Fibroblast of lung (primary cell): ENCODE measurements around the gene CCDC102B. TPM values are rescaled to one million over a fixed set of nuclear protein-coding genes. Genes with fewer than 3 reads are reported as not detected.
A peak's percentile ranks its signal among the peaks of the same experiment; 100 is the strongest.

ENCODE experiments used
- DNase-seq, 2 donors: peaks; one replicate each; pipeline versions ENCODE4 v3.0.0 to v3.0.0-alpha.2; 2010; ENCODE audit warnings: low read depth in 2 of 2
- H2AFZ ChIP-seq: 2 replicates; pipeline ENCODE4 v1.5.1; 2012; ENCODE audit warnings: low read length, control low read depth, inconsistent platforms
- H3K27ac ChIP-seq: 2 replicates; pipeline ENCODE4 v1.5.1; 2011; ENCODE audit warnings: low read length, control low read depth; ENCODE audit not compliant: insufficient read depth
- H3K27me3 ChIP-seq: 2 replicates; pipeline ENCODE4 v1.5.1; 2011; ENCODE audit warnings: mild to moderate bottlenecking, low read length; ENCODE audit not compliant: control insufficient read depth, insufficient read depth
- H3K36me3 ChIP-seq: 2 replicates; pipeline ENCODE4 v1.5.1; 2011; ENCODE audit warnings: low read length; ENCODE audit not compliant: control insufficient read depth, insufficient read depth
- H3K4me1 ChIP-seq: 2 replicates; pipeline ENCODE4 v1.5.1; 2011; ENCODE audit warnings: low read length; ENCODE audit not compliant: control insufficient read depth, insufficient read depth; ENCODE audit errors: extremely low read depth
- H3K4me2 ChIP-seq: 2 replicates; pipeline ENCODE4 v1.5.1; 2011; ENCODE audit warnings: low read length, control low read depth; ENCODE audit not compliant: insufficient read depth; ENCODE audit errors: extremely low read depth
- H3K4me3 ChIP-seq, 4 experiments: fragments of 200-600 bp in 1 of 4; sonication (generic) in 1 of 4; replicated peaks in 1 of 4; 2 replicates each; pipeline ENCODE4 v1.5.1; 2011 to 2016; ENCODE audit warnings: low read length in 4 of 4, low read depth in 3 of 4, mild to moderate bottlenecking in 3 of 4, control low read depth in 2 of 4, inconsistent platforms in 1 of 4, mixed read lengths in 1 of 4; ENCODE audit not compliant: insufficient read depth in 1 of 4; ENCODE audit errors: control extremely low read depth in 1 of 4
- H3K79me2 ChIP-seq: 2 replicates; pipeline ENCODE4 v1.5.1; 2012; ENCODE audit warnings: mild to moderate bottlenecking, low read length, inconsistent platforms; ENCODE audit not compliant: control insufficient read depth, insufficient read depth
- H3K9ac ChIP-seq: 2 replicates; pipeline ENCODE4 v1.5.1; 2011; ENCODE audit warnings: mild to moderate bottlenecking, low read length, control low read depth; ENCODE audit not compliant: insufficient read depth
- H3K9me3 ChIP-seq: 2 replicates; pipeline ENCODE4 v1.5.1; 2012; ENCODE audit warnings: low read depth, low read length; ENCODE audit not compliant: control insufficient read depth, insufficient read depth
- H4K20me1 ChIP-seq: 2 replicates; pipeline ENCODE4 v1.5.1; 2011; ENCODE audit warnings: low read length; ENCODE audit not compliant: control insufficient read depth, insufficient read depth; ENCODE audit errors: extremely low read depth
- CTCF ChIP-seq, 2 donors: IDR thresholded peaks in 1 of 2; conservative IDR thresholded peaks in 1 of 2; 1 replicate in 1 of 2; 2 replicates in 1 of 2; pipeline ENCODE4 v1.5.1; 2011 to 2012; ENCODE audit warnings: low read length in 2 of 2, control low read depth in 1 of 2, inconsistent platforms in 1 of 2, low read depth in 1 of 2, mild to moderate bottlenecking in 1 of 2
- EZH2 ChIP-seq: IDR thresholded peaks from 2 replicates; pipeline ENCODE4 v1.5.1; 2012; ENCODE audit warnings: low read length, control low read depth, mild to moderate bottlenecking; ENCODE audit errors: missing control alignments
- polyA plus RNA-seq, 2 donors: library from polyadenylated mRNA; depleted of rRNA in 1 of 2; stranded (reverse) in 1 of 2; unstranded in 1 of 2; fragments of >200 nt; gene quantifications; 2 replicates each; pipeline ENCODE4 v1.2.1, GENCODE V29; 2011 to 2012; ENCODE audit warnings: missing spikeins in 1 of 2
- total RNA-seq: library from RNA; depleted of rRNA; stranded (reverse); fragments of >200 nt; gene quantifications from 2 replicates; pipeline ENCODE4 v1.2.1, GENCODE V29; 2014

The CCDC102B gene
- total and polyA plus RNA-seq, 2 donors (not counting 1 experiment from before 2014, with no cell fraction given), result 33.7 to 35.3 TPM

GRCh38 chr18:68984342-68984741 is 186.5 kb downstream of the CCDC102B start:
- H3K27ac ChIP-seq, result no peak overlapping the region
- no peaks in the 10 kb centered on the region for H3K79me2 ChIP-seq
- TF ChIP-seq EZH2, result no peak
- no peak for TF ChIP-seq CTCF (conservative IDR thresholded peaks at IDR 0.05 in 1 of 2, IDR thresholded peaks at IDR 0.05 in 1 of 2; ENCODE audit: low read depth in 1 of 2, low read length in 2 of 2)
- no peaks in the 10 kb centered on the region for H3K4me1 ChIP-seq
- no peak overlapping the region for H2AFZ ChIP-seq
- DNase-seq, result peak in 1 of 2 donors; percentile 34
- H3K9ac ChIP-seq, result no peak overlapping the region
- H3K36me3 ChIP-seq, result no peaks in the 10 kb centered on the region
- no peak overlapping the region for H3K4me3 ChIP-seq
- H3K27me3 ChIP-seq, result no peaks in the 10 kb centered on the region
- H3K4me2 ChIP-seq, result no peak overlapping the region
- no peaks in the 10 kb centered on the region for H4K20me1 ChIP-seq
- H3K9me3 ChIP-seq, result no peaks in the 10 kb centered on the region

GRCh38 chr18:68985172-68985820 is 187.4 kb downstream of the CCDC102B start:
- no peaks in the 10 kb centered on the region for H3K27me3 ChIP-seq
- no peak overlapping the region for H3K9ac ChIP-seq
- DNase-seq, result no peak
- no peaks in the 10 kb centered on the region for H3K9me3 ChIP-seq
- H3K4me2 ChIP-seq, result no peak overlapping the region
- no peaks in the 10 kb centered on the region for H3K79me2 ChIP-seq
- no peak for TF ChIP-seq EZH2
- no peak for TF ChIP-seq CTCF (conservative IDR thresholded peaks at IDR 0.05 in 1 of 2, IDR thresholded peaks at IDR 0.05 in 1 of 2; ENCODE audit: low read depth in 1 of 2, low read length in 2 of 2)
- H3K4me1 ChIP-seq, result no peaks in the 10 kb centered on the region
- H3K27ac ChIP-seq, result no peak overlapping the region
- H3K4me3 ChIP-seq, result no peak overlapping the region
- no peaks in the 10 kb centered on the region for H4K20me1 ChIP-seq
- H3K36me3 ChIP-seq, result no peaks in the 10 kb centered on the region
- H2AFZ ChIP-seq, result no peak overlapping the region

- H3K79me2 ChIP-seq, result no peaks in the 10 kb centered on the region
- no peaks in the 10 kb centered on the region for H3K27me3 ChIP-seq
- DNase-seq, result peak; percentile 21 to 70
- no peak overlapping the region for H3K4me2 ChIP-seq
- TF ChIP-seq CTCF (conservative IDR thresholded peaks at IDR 0.05 in 1 of 2, IDR thresholded peaks at IDR 0.05 in 1 of 2; ENCODE audit: low read depth in 1 of 2, low read length in 2 of 2) (no peak), EZH2 (no peak)
- no peak overlapping the region for H3K9ac ChIP-seq
- no peak overlapping the region for H3K4me3 ChIP-seq
- H3K36me3 ChIP-seq, result no peaks in the 10 kb centered on the region
- no peak overlapping the region for H3K27ac ChIP-seq
- no peaks in the 10 kb centered on the region for H4K20me1 ChIP-seq
- H3K9me3 ChIP-seq, result no peaks in the 10 kb centered on the region
- no peaks in the 10 kb centered on the region for H3K4me1 ChIP-seq
- no peak overlapping the region for H2AFZ ChIP-seq
Measured at GRCh38 chr18:68991286-68991685, 193.4 kb downstream of the CCDC102B start.
